BJ (cell line): ENCODE measurements around the gene CFAP46. TPM values are rescaled to one million over a fixed set of nuclear protein-coding genes. Genes with fewer than 3 reads are reported as not detected.
"Not testable (repeated sequence)": the region's sequence is repeated elsewhere in the genome, so short reads cannot be mapped to it uniquely, and the experiment has no call there.

Experiments
- CTCF ChIA-PET: fragments of 350-600 bp; formaldehyde crosslinking; extraction: SDS; loops from one replicate; lab custom pipeline; 2021; ENCODE audit warnings: antibody characterized with exemption, inconsistent platforms; lab: Yijun Ruan, JAX
- POLR2A ChIA-PET: fragments of 300-600 bp; sonication (Branson Sonifier 250); formaldehyde crosslinking; extraction: SDS; loops from one replicate; lab custom pipeline; 2021; ENCODE audit warnings: antibody characterized with exemption; lab: Charles Lee
- DNase-seq: peaks from one replicate; pipeline ENCODE4 v3.0.0-alpha.2; 2011; ENCODE audit warnings: low read depth
- H3K27me3 ChIP-seq: 2 replicates; pipeline ENCODE4 v1.6.0; 2011; ENCODE audit warnings: low read length; ENCODE audit not compliant: control insufficient read depth, insufficient read depth
- H3K36me3 ChIP-seq: 2 replicates; pipeline ENCODE4 v1.5.1; 2011; ENCODE audit warnings: low read length; ENCODE audit not compliant: control insufficient read depth, insufficient read depth
- H3K4me3 ChIP-seq: 2 replicates; pipeline ENCODE4 v1.5.1; 2011; ENCODE audit warnings: low read depth, mild to moderate bottlenecking, control low read depth, low read length
- polyA plus RNA-seq: library from polyadenylated mRNA; depleted of rRNA; stranded (reverse); fragments of >200 nt; gene quantifications from 2 replicates; pipeline ENCODE4 v1.2.3, GENCODE V29; 2011
- TF ChIP-seq, protein P1 (sequence below): IDR thresholded peaks from 2 replicates; pipeline ENCODE4 v1.5.1; 2011; ENCODE audit warnings: low read depth, mild to moderate bottlenecking, control low read depth, inconsistent platforms, low read length, moderate library complexity; ENCODE audit not compliant: insufficient read depth

CFAP46 gene
- polyA plus RNA-seq, 1 experiment: 1.8 TPM

- H3K27me3 ChIP-seq: 0 out of 2 replicates have a peak, but pooled peaks cover 2% of the 10 kb centered on the region
- POLR2A ChIA-PET: no interaction called here
- no peak for DNase-seq
These were observed 95.5 kb downstream of the CFAP46 start for GRCh38 chr10:132846631-132847415.

DNA sequence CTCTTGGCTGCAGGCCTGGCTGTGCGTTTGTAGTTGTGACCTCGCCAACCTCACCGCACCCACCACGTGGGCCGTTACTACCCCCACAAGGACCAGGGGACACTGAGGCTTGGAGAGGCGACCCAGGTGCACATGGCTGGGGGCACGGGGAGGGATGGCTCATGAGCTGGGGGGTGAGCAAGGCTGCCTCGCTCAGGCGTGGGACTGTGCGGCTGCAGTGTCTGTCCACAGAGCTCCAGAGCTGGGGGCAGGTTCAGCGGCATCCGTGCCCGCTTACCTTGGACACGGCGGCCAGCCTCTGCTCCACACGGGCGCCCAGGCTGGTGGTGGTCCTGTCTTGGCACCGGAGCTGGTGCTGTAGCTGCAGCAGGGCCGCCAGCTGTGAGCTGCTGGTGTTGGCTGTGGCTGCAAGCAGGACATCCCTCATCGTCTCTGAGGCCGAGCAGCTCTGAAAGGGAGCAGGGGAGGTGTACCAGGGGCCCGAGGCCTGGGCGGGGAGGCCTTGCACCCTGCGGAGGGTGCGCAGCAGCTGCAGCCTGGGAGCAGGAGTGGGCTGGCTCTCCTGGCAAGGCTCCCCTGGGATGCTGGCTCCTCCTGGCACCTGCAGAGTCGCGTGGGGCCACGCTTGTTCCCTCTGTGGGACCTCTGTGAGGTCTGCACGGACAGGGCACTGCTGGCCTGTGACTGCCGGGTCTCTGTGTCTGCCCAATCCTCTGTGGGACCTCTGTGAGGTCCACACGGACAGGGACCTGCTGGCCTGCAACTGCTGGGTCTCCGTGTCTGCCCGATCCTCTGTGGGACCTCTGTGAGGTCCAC is 96.4 kb downstream of the CFAP46 start:
- CTCF ChIA-PET: no interaction called here

More at GRCh38 chr10:132846631-132847415, 95.5 kb downstream of the CFAP46 start:
- TF ChIP-seq, protein P1, sequence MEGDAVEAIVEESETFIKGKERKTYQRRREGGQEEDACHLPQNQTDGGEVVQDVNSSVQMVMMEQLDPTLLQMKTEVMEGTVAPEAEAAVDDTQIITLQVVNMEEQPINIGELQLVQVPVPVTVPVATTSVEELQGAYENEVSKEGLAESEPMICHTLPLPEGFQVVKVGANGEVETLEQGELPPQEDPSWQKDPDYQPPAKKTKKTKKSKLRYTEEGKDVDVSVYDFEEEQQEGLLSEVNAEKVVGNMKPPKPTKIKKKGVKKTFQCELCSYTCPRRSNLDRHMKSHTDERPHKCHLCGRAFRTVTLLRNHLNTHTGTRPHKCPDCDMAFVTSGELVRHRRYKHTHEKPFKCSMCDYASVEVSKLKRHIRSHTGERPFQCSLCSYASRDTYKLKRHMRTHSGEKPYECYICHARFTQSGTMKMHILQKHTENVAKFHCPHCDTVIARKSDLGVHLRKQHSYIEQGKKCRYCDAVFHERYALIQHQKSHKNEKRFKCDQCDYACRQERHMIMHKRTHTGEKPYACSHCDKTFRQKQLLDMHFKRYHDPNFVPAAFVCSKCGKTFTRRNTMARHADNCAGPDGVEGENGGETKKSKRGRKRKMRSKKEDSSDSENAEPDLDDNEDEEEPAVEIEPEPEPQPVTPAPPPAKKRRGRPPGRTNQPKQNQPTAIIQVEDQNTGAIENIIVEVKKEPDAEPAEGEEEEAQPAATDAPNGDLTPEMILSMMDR: no peak
- Histone ChIP-seq H3K4me3 (no peak overlapping the region), H3K36me3 (no peaks in the 10 kb centered on the region)
- CTCF ChIA-PET: no interaction called here

DNA sequence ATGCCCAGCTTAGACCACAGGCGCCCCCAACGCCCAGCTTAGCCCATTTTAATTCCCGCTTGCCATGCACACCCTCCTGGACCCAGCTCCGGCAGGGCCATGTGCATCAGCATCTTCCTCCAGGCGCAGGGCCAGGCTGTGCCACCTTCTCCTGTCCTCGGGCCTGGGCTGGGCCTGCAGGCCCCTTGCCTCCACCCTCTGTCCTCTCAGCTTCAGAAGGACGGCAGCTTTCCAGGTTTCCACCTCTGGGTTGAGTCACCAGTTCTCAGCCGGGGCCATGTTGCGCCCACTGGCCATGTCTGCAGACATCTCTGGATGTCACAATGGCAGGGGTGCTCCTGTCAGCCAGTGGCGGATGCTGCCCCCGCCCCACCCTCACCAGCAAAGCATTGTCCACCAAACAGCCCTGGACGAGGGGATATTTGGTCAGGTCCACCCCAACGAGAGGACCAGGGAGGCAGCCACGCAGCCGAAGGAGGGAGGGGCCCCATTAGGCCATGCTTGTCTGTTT is 97.3 kb downstream of the CFAP46 start:
- POLR2A ChIA-PET: no interaction called here
- CTCF ChIA-PET: interaction anchor here (0.6 to 1.4 kb wide), 2 partner anchors 11 to 16 kb away, joined by 3 to 6 read pairs; no protein-coding TSS in a partner anchor
- DNase-seq: no peak
- Histone ChIP-seq H3K4me3 (no peak overlapping the region), H3K36me3 (no peaks in the 10 kb centered on the region), H3K27me3 (0 out of 2 replicates have a peak, but pooled peaks cover 2% of the 10 kb centered on the region)
- TF ChIP-seq, protein P1: no peak

More for the DNA sequence above, 96.4 kb downstream of the CFAP46 start:
- TF ChIP-seq, protein P1: no peak
- Histone ChIP-seq H3K4me3 (no peak overlapping the region), H3K36me3 (no peaks in the 10 kb centered on the region), H3K27me3 (0 out of 2 replicates have a peak, but pooled peaks cover 2% of the 10 kb centered on the region)
- POLR2A ChIA-PET: no interaction called here
- DNase-seq: no peak

GRCh38 chr10:132844069-132844809 is 98.1 kb downstream of the CFAP46 start:
- Histone ChIP-seq H3K36me3 (no peaks in the 10 kb centered on the region), H3K4me3 (no peak overlapping the region), H3K27me3 (0 out of 2 replicates have a peak, but pooled peaks cover 2% of the 10 kb centered on the region)
- TF ChIP-seq, protein P1: no peak
- no peak for DNase-seq
- ChIA-PET POLR2A (no interaction called here), CTCF (interaction anchor here (0.6 to 1.4 kb wide), 2 partner anchors 10 to 16 kb away, joined by 3 to 6 read pairs; no protein-coding TSS in a partner anchor)

DNA sequence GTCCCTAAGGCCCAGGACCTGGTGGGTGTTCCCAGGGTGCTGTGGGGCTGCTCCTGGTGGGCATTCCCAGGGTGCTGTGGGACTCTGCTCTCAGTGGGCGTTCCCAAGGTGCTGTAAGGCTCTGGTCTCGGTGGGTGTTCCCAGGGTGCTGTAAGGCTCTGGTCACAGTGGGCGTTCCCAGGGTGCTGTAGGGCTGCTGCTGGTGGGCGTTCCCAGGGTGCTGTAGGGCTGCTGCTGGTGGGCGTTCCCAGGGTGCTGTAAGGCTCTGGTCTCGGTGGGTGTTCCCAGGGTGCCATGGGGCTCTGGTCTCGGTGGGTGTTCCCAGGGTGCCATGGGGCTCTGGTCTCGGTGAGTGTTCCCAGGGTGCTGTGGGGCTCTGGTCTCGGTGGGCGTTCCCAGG is 99.1 kb downstream of the CFAP46 start:
- H3K4me3 ChIP-seq, H3K27me3 ChIP-seq, POLR2A ChIA-PET, CTCF ChIA-PET, DNase-seq, H3K36me3 ChIP-seq: not testable (repeated sequence)
